ACC112 (cell line): ENCODE results near the gene CLNS1A.

Experiments
- H2AFZ ChIP-seq: fragments of 200-600 bp; sonication (generic); one replicate; pipeline ENCODE4 v1.6.0; 2017; ENCODE audit warnings: antibody characterized with exemption, low read length; ENCODE audit not compliant: unreplicated experiment
- H3K27ac ChIP-seq: fragments of 200-600 bp; sonication (generic); 2 replicates; pipeline ENCODE4 v1.5.1; 2014; ENCODE audit warnings: low read depth, mild to moderate bottlenecking, antibody characterized with exemption, low read length, moderate library complexity
- H3K27me3 ChIP-seq: fragments of 200-600 bp; sonication (generic); 2 replicates; pipeline ENCODE4 v1.6.1; 2014; ENCODE audit warnings: mild to moderate bottlenecking, antibody characterized with exemption, low read length, moderate library complexity, mixed read lengths; ENCODE audit not compliant: insufficient read depth
- H3K36me3 ChIP-seq: fragments of 200-600 bp; sonication (generic); 2 replicates; pipeline ENCODE4 v1.6.1; 2016; ENCODE audit warnings: mild to moderate bottlenecking, antibody characterized with exemption, low read length, moderate library complexity, mixed read lengths; ENCODE audit not compliant: insufficient read depth
- H3K4me1 ChIP-seq: fragments of 200-600 bp; sonication (generic); one replicate; pipeline ENCODE4 v1.6.1; 2016; ENCODE audit warnings: low read length, mixed read lengths; ENCODE audit not compliant: insufficient read depth, unreplicated experiment, control insufficient read depth
- H3K4me3 ChIP-seq: fragments of 200-600 bp; sonication (generic); 2 replicates; pipeline ENCODE4 v1.5.1; 2014; ENCODE audit warnings: mild to moderate bottlenecking, low read depth, low read length
- H3K79me2 ChIP-seq: fragments of 200-600 bp; sonication (generic); one replicate; pipeline ENCODE4 v1.6.0; 2016; ENCODE audit warnings: low read length; ENCODE audit not compliant: control insufficient read depth, unreplicated experiment, insufficient read depth

CLNS1A gene, protein sequence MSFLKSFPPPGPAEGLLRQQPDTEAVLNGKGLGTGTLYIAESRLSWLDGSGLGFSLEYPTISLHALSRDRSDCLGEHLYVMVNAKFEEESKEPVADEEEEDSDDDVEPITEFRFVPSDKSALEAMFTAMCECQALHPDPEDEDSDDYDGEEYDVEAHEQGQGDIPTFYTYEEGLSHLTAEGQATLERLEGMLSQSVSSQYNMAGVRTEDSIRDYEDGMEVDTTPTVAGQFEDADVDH

GRCh38 chr11:77637345-77638165 is at the start of gene CLNS1A:
CLNS1A (minus strand) TSS chr11:77637794; CDS start chr11:77637714, 80 bp downstream.
- Histone ChIP-seq H3K4me1 (peaks cover 10% of the 10 kb centered on the region), H3K79me2 (peaks cover 44% of the 10 kb centered on the region), H2AFZ (peak within 1 kb of the TSS; percentile 73), H3K27me3 (no peaks in the 10 kb centered on the region), H3K27ac (peak within 1 kb of the TSS; percentile 51), H3K4me3 (peak within 1 kb of the TSS; percentile 82), H3K36me3 (no peaks in the 10 kb centered on the region; the same call in 1 of the 2 replicates)

DNA sequence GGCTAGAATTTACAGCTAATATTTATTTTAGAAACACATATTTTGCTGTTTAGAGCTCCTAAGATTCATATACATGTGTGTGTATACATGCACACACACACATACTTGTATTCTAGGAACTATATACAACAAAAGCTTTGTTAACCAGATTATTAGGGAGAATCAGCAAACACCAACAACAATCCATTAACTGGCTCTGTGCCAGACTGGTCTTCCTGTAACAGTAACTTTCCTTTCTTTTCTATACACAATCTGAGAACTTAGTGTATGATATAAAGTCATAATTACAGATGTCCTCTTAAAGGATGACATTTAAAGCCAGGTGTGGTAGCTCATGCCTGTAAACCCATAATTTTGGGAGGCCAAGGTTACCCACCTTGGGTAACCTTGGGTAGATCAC is 49.5 kb upstream of the CLNS1A start:
- Histone ChIP-seq H3K4me3 (no peak overlapping the region), H3K27ac (no peak overlapping the region), H2AFZ (no peak overlapping the region), H3K36me3 (peaks cover 36% of the 10 kb centered on the region), H3K27me3 (no peaks in the 10 kb centered on the region), H3K79me2 (no peaks in the 10 kb centered on the region), H3K4me1 (no peaks in the 10 kb centered on the region)

GRCh38 chr11:77677138-77677537 is 39.5 kb upstream of the CLNS1A start:
- Histone ChIP-seq H3K4me3 (no peak overlapping the region), H3K27me3 (no peaks in the 10 kb centered on the region), H3K36me3 (peaks cover 47% of the 10 kb centered on the region), H3K27ac (no peak overlapping the region), H3K4me1 (peaks cover 3% of the 10 kb centered on the region), H3K79me2 (no peaks in the 10 kb centered on the region), H2AFZ (no peak overlapping the region)

DNA sequence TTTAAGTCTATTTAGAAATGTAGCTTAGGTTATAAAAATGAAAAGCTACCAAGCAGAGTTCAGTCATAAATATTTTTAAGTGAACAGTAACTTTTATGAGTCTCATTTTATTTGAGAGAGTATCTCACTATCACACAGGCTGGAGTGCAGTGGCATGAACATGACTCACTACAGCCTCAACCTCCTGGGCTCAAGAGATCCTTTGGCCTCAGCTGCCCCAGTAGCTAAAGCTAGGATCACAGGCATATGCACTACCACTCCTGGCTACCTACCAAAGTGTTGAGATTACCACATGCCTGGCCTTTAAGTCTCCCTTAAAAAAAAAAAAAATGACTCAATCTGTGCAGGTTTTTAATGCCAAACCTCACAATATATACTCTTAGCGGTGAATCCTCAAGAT is 34.7 kb upstream of the CLNS1A start:
- Histone ChIP-seq H2AFZ (no peak overlapping the region), H3K27ac (peak overlapping the region; percentile 41), H3K79me2 (no peaks in the 10 kb centered on the region), H3K4me3 (no peak overlapping the region), H3K36me3 (peaks cover 48% of the 10 kb centered on the region), H3K27me3 (no peaks in the 10 kb centered on the region), H3K4me1 (peaks cover 17% of the 10 kb centered on the region)

DNA sequence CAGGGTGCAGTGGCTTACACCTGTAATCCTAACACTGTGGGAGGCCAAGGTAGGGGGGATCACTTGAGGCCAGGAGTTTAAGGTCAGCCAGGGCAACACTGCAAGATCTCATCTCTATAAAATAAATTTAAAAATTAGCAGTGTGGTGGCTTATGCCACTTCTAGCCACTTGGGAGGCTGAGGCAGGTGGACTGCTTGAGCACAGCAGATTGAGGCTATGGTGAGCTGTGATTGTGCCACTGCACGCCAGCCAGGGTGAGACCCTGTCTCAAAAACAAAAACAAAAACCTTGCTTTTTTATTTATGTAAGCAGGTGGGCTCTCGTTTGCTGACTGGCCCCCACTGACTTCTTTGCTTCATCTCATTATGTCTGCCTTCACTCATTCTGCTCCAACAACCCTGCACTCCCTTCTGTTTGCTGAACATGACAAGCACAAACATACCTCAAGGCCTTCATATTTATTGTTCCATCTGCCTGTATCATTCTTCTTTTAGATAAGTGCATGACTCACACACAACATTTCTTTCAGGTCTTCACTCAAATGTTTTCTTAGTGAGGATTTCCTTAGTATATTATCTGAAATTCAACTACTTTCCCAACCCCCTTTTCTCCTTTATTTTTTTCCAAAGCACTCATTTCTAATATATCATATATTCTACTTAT is 32.4 kb upstream of the CLNS1A start:
- H3K36me3 ChIP-seq, result peaks cover 34% of the 10 kb centered on the region
- no peak overlapping the region for H2AFZ ChIP-seq
- H3K79me2 ChIP-seq, result no peaks in the 10 kb centered on the region
- H3K27ac ChIP-seq, result no peak overlapping the region
- H3K4me1 ChIP-seq, result peaks cover 17% of the 10 kb centered on the region
- no peaks in the 10 kb centered on the region for H3K27me3 ChIP-seq
- H3K4me3 ChIP-seq, result no peak overlapping the region

DNA sequence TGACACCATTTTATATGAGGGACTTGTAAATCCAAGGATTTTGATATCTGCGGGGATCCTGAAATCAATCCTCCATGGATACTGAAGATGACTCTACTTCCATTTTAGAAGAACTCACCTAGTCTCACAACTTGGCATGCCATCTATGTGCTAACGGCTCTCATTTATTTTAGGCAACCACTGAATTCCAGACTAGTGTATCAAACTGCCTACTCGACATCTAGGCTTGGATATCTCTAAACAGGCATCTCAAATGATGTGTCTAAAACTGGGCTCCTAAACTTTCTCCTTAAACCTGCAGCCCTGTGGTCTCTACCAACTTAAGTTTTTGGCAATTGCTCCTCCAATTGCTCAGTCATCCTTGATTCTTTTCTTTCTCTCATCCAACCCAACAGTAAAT is 31.2 kb upstream of the CLNS1A start:
- no peak overlapping the region for H3K4me3 ChIP-seq
- no peaks in the 10 kb centered on the region for H3K79me2 ChIP-seq
- H2AFZ ChIP-seq, result no peak overlapping the region
- H3K36me3 ChIP-seq, result peaks cover 27% of the 10 kb centered on the region
- no peak overlapping the region for H3K27ac ChIP-seq
- no peaks in the 10 kb centered on the region for H3K27me3 ChIP-seq
- peaks cover 17% of the 10 kb centered on the region for H3K4me1 ChIP-seq

DNA sequence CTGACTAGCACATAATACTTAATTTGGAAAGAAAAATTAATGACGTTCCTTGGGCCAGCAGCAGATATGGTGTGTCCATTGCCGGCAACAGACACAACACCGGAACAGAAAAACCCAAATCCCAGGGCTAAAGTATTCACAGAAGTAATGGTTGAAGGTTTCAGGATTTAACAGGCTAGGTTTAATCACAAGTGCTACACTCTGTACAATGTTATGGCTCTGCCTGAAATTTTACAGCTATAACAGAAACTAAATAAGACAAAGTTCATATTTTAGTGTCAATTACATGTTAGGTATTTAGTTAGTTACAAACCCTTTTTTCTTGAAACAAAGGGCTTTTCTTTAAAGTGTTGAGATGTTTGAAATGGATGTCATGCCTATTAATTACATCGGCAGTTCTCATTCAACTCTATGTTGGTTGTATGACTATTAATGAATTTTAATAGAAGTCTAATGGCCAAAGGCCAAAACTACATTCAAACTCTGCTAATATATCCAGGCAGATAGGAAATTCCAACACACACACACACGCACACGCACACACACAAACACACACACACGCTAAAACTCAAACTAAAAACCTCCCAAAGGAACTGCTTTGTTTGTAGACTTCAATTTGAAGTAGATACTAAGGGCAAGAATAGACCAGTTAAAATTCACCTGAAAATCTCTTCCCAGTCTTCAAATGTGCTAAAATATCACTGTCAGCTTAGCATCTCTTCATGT is 27.8 kb upstream of the CLNS1A start:
- H3K79me2 ChIP-seq, result no peaks in the 10 kb centered on the region
- H3K27me3 ChIP-seq, result no peaks in the 10 kb centered on the region
- H3K36me3 ChIP-seq, result peaks cover 19% of the 10 kb centered on the region
- no peak overlapping the region for H3K27ac ChIP-seq
- no peak overlapping the region for H2AFZ ChIP-seq
- no peak overlapping the region for H3K4me3 ChIP-seq
- H3K4me1 ChIP-seq, result peaks cover 6% of the 10 kb centered on the region

DNA sequence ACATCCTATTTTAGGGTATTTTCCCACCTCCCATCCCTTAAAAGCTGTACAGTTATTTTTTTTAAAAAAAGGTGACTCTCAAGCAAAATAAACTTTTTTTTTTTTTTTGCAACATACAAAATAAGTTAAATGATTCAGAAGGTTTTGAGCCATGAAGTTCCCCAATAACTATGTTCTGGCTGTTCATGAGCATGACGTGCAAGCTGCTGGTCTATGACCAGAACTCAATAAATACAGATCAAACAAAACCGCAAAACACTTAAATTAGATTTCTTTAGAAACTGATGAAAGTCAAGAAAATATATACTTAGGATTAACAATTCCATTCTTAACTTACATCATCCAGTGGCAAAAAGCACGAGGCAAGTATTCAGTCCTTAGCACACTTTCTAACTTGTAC is 24.1 kb upstream of the CLNS1A start:
- Histone ChIP-seq H3K4me3 (no peak overlapping the region), H2AFZ (no peak overlapping the region), H3K36me3 (peaks cover 1% of the 10 kb centered on the region), H3K27ac (no peak overlapping the region), H3K27me3 (no peaks in the 10 kb centered on the region), H3K79me2 (no peaks in the 10 kb centered on the region), H3K4me1 (no peaks in the 10 kb centered on the region)

- Histone ChIP-seq H2AFZ (no peak overlapping the region), H3K4me3 (no peak overlapping the region), H3K79me2 (no peaks in the 10 kb centered on the region), H3K36me3 (no peaks in the 10 kb centered on the region), H3K4me1 (no peaks in the 10 kb centered on the region), H3K27ac (no peak overlapping the region), H3K27me3 (no peaks in the 10 kb centered on the region)
Measured at GRCh38 chr11:77660947-77661346, 23.4 kb upstream of the CLNS1A start.

DNA sequence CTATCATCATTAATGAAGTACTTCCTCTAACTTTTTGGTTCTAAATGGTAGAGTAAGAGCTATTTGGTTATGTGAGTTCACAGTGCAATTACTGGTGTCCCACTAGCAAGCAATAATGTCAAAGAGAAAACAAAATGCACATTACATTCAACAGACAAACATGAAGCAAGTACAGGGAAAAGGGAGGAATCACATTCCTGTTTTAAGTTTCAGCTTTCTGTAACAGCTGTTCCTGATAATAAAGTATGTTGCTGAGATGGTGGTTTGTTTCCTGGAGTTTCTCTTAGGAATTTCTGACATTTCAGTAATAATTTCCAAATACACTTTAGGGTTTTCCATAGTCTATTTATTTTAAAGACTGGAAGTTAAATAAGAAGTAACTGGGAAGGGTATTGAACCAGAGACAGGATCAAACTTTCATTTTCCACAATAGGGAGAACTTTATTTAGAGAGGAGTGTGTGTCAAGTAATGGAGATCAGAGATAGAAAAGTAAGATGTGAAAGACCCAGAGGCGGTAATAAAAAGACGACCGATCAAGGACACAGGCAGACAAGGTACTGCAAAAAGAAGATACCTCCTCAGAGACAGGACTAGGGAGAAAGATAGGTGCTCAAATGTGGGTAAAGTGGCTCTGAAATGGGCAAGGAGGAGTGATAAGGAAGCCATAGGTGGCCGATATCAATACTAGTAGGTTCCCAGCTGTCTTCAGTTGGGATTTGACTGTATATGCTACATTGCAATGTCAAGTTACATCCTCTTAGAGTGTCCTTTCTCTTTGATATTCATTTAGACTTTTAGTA is 20.8 kb upstream of the CLNS1A start:
- Histone ChIP-seq H3K4me3 (no peak overlapping the region), H3K27ac (no peak overlapping the region), H3K27me3 (no peaks in the 10 kb centered on the region), H3K36me3 (no peaks in the 10 kb centered on the region), H2AFZ (no peak overlapping the region), H3K79me2 (no peaks in the 10 kb centered on the region), H3K4me1 (no peaks in the 10 kb centered on the region)
